ENCODE measurements around the gene ABHD16B. TPM values are rescaled to one million over a fixed set of nuclear protein-coding genes. Genes with fewer than 3 reads are reported as not detected.
"Not testable (repeated sequence)": the region's sequence is repeated elsewhere in the genome, so short reads cannot be mapped to it uniquely, and the experiment has no call there.

The ABHD16B gene
- polyA plus RNA-seq, 2 of the 4 experiments (the other 2 are of a cell fraction) = not detected

DNA sequence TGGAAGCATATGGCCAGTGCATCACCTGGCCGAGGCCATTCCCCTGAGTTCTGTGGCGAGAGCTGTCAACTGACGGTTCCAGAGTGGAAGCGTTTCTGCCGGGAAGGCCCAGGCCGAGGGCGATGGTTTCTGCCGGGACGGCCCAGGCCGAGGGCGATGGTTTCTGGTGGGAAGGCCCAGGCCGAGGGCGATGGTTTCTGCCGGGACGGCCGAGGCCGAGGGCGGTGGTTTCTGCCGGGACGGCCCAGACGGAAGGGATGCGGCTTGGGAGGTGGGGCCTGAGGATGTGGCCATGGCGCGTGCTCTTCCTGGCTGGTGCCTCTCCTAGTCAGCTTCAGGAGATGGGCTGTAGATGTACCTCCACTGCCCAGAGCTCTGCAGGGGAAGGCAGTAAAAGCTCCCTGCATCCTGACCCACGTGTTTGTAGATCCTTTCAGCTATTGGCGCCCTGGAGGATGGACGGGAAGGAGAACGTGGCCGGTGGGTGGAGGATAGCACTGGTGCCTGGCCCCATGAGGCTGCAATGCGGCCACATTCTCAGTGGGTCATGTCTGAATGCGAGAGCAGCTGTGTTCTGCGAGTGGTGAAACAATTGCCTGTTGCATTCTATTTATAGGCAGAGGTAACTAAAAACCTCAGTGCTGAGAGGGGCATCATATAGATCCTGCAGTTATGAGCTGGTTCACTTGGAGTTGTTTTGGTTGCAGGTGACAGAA is 16.6 kb downstream of the ABHD16B start:
- no peaks in the 10 kb centered on the region for H3K9me3 ChIP-seq
- no peaks in the 10 kb centered on the region for H3K4me1 ChIP-seq
- FAIRE-seq (no peak), DNase-seq (ENCODE audit: low read depth in 1 of 2, low spot score in 1 of 2) (no peak), ATAC-seq (no peak)
- H3K4me2 ChIP-seq = no peak overlapping the region
- ChIA-PET CTCF (interaction anchor here (0.5 to 1.6 kb wide), 4 partner anchors 9 to 161 kb away, joined by 3 to 4 read pairs (median 4); no protein-coding TSS in a partner anchor), POLR2A (interaction anchor here (4.5 kb wide), 1 partner anchor 12 kb away, joined by 26 read pairs; the partner anchor contains the start of gene TPD52L2)
- 94% methylated on average over 32 of the region's 32 CpGs for WGBS (ENCODE audit: missing lambda C conversion rate)
- TF ChIP-seq FOSB (CRISPR knock-in tag; IDR thresholded peaks at IDR 0.05) (no peak), KDM5A (IDR thresholded peaks at IDR 0.05) (no peak), POLR2AphosphoS2 (conservative IDR thresholded peaks at IDR 0.05; ENCODE audit: low read length) (0 out of 2 replicates have a peak, but pooled peaks have one; percentile 30), TP53 (CRISPR knock-in tag; IDR thresholded peaks at IDR 0.05) (no peak), HOXB13 (CRISPR knock-in tag; IDR thresholded peaks at IDR 0.05; ENCODE audit: low read depth) (no peak), JUNB (IDR thresholded peaks at IDR 0.05) (no peak)
- TF ChIP-seq, protein P1, sequence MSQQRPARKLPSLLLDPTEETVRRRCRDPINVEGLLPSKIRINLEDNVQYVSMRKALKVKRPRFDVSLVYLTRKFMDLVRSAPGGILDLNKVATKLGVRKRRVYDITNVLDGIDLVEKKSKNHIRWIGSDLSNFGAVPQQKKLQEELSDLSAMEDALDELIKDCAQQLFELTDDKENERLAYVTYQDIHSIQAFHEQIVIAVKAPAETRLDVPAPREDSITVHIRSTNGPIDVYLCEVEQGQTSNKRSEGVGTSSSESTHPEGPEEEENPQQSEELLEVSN (IDR thresholded peaks at IDR 0.05; ENCODE audit: borderline replicate concordance, low read depth) = no peak
- H3K4me3 ChIP-seq = no peak overlapping the region
- H3K27ac ChIP-seq = no peak overlapping the region

DNA sequence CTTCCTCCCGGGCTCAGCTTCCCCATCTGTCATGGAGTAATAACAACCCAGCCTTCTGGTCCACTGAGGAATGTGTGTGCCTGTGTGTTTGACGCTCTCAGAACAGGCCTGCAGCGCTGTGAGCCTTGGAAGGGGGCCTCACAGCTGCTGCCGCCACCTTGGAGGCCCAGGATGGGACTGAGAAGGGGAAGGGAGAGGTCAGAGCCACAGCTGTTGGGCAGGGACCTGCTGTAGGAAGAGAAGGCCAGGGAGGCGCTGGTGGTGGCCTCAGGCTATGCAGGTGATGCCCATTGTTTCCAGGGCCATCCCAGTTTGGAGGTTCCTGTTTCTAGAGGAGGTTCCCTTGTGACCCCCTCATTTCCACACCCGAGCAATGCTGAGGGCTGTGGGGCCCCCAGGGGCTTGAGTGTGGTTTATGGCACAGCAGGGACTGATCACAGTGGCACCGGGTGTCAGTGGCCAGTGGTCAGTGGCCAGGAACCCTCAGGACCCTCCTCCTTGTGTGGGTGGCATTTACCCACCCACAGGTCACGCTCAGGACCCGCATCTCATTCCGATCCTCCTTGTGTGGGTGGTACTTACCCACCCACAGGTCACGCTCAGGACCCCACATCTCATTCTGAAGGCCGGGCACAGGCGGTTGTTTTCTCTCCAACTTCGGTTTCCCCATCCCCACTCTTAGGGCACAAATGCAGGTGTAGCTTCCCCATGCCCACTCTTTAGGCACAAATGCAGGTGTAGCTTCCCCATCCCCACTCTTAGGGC is 17.8 kb downstream of the ABHD16B start:
- 94% methylated on average over 11 of the region's 14 CpGs for WGBS (ENCODE audit: missing lambda C conversion rate)

DNA sequence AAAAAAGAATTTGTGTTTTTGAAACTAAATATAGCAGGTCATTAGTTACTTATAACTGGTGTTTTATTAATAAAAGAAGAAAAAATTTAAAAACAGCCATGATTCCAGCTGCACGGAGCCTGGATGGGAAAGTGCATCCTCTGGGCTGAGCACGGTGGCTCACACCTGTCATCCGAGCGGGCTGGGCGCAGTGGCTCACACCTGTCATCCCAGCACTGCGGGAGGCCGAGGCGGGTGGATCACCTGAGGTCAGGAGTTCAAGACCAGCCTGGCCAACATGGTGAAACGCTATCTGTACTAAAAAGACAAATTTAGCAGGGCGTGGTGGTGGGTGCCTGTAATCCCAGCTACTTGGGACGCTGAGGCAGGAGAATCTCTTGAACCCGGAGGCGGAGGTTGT is 19.6 kb downstream of the ABHD16B start:
- not testable (repeated sequence) for H3K4me1 ChIP-seq; H3K4me3 ChIP-seq; H3K9me3 ChIP-seq; H3K27ac ChIP-seq; DNase-seq (ENCODE audit: low read depth in 1 of 2, low spot score in 1 of 2); H3K4me2 ChIP-seq; ATAC-seq; FAIRE-seq
- WGBS (ENCODE audit: missing lambda C conversion rate) = 92% methylated on average over 13 of the region's 13 CpGs
- ChIA-PET POLR2A (interaction anchor here (0.6 kb wide), 2 partner anchors 52 to 307 kb away, joined by 4 to 7 read pairs; partner anchors contain the start of gene HELZ2), CTCF (interaction anchor here (0.7 to 2.1 kb wide), 6 partner anchors 11 to 295 kb away, joined by 3 to 9 read pairs (median 4); partner anchors contain the start of gene TPD52L2)

More for the DNA sequence above, 17.8 kb downstream of the ABHD16B start:
- Histone ChIP-seq H3K4me2 (no peak overlapping the region), H3K27ac (no peak overlapping the region), H3K4me1 (no peaks in the 10 kb centered on the region), H3K9me3 (no peaks in the 10 kb centered on the region), H3K4me3 (no peak overlapping the region)
- DNase-seq (ENCODE audit: low read depth in 1 of 2, low spot score in 1 of 2) = no peak
- CTCF ChIA-PET = interaction anchor here (0.5 to 1.6 kb wide), 2 partner anchors 10 to 152 kb away, joined by 3 to 4 read pairs; no protein-coding TSS in a partner anchor
- POLR2A ChIA-PET = interaction anchor here (4.5 kb wide), 1 partner anchor 13 kb away, joined by 26 read pairs; the partner anchor contains the start of gene TPD52L2
- ATAC-seq = no peak
- FAIRE-seq = no peak
- TF ChIP-seq FOXS1 (CRISPR knock-in tag; IDR thresholded peaks at IDR 0.05) (no peak), ZFP36 (IDR thresholded peaks at IDR 0.05; ENCODE audit: borderline replicate concordance, partially characterized antibody) (no peak), GATA3 (IDR thresholded peaks at IDR 0.05; ENCODE audit: borderline replicate concordance) (no peak), HOXA7 (CRISPR knock-in tag; IDR thresholded peaks at IDR 0.05) (no peak), POLR2A (IDR thresholded peaks at IDR 0.05; ENCODE audit: low read length) (no peak), RFX5 (IDR thresholded peaks at IDR 0.05) (no peak), CHD4 (IDR thresholded peaks at IDR 0.05; ENCODE audit: borderline replicate concordance) (no peak), BHLHE40 (IDR thresholded peaks at IDR 0.05; ENCODE audit: low read depth, low read length) (no peak), CBX8 (IDR thresholded peaks at IDR 0.05) (no peak), SREBF2 (IDR thresholded peaks at IDR 0.05) (no peak), CBX2 (IDR thresholded peaks at IDR 0.05; ENCODE audit: borderline replicate concordance, low read depth) (no peak)
- TF ChIP-seq, protein P2, sequence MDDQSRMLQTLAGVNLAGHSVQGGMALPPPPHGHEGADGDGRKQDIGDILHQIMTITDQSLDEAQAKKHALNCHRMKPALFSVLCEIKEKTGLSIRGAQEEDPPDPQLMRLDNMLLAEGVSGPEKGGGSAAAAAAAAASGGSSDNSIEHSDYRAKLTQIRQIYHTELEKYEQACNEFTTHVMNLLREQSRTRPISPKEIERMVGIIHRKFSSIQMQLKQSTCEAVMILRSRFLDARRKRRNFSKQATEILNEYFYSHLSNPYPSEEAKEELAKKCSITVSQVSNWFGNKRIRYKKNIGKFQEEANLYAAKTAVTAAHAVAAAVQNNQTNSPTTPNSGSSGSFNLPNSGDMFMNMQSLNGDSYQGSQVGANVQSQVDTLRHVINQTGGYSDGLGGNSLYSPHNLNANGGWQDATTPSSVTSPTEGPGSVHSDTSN (IDR thresholded peaks at IDR 0.05) = no peak
- TF ChIP-seq, protein P1 (IDR thresholded peaks at IDR 0.05; ENCODE audit: borderline replicate concordance, low read depth) = no peak

Measured in A549 (cell line).